Right lobe of liver (tissue), 6 donors: ENCODE measurements around the gene KANK3. TPM values are rescaled to one million over a fixed set of nuclear protein-coding genes. Genes with fewer than 3 reads are reported as not detected.
A peak's percentile ranks its signal among the peaks of the same experiment; 100 is the strongest.

Experiments used
- ATAC-seq, 4 donors: fragments of 200-7000 bp; cut with Tn5 transposase; one replicate each; pipeline ENCODE4 v1.9.1; 2020; ENCODE audit warnings: mild to moderate bottlenecking in 4 of 4, moderate library complexity in 4 of 4
- DNase-seq, 3 donors: peaks; one replicate each; pipeline ENCODE4 v3.0.0-alpha.2; 2020
- H3K27ac ChIP-seq, 3 donors: fragments of 200-600 bp; one replicate each; pipeline ENCODE4 v1.8.0; 2022
- H3K27me3 ChIP-seq, 2 donors: fragments of 200-600 bp; one replicate each; pipeline ENCODE4 v1.8.0; 2022
- H3K36me3 ChIP-seq, 4 donors: fragments of 200-600 bp; sonication (generic) in 1 of 4; one replicate each; pipeline versions ENCODE4 v1.5.1 to v1.8.0; 2017 to 2022; ENCODE audit warnings: control low read depth in 1 of 4
- H3K4me1 ChIP-seq, 4 donors: fragments of 200-600 bp; sonication (generic) in 1 of 4; one replicate each; pipeline versions ENCODE4 v1.5.1 to v1.8.0; 2017 to 2022; ENCODE audit warnings: control low read depth in 1 of 4
- H3K4me3 ChIP-seq, 3 donors: fragments of 200-600 bp; one replicate each; pipeline ENCODE4 v1.8.0; 2022
- H3K9me3 ChIP-seq, 4 donors: fragments of 200-600 bp; sonication (generic) in 1 of 4; one replicate each; pipeline versions ENCODE4 v1.5.1 to v1.8.0; 2017 to 2022; ENCODE audit warnings: control low read depth in 1 of 4
- POLR2A ChIP-seq: fragments of 450-650 bp; IDR thresholded peaks from one replicate; pipeline ENCODE4 v1.6.1; 2017; ENCODE audit warnings: antibody characterized with exemption, mild to moderate bottlenecking
- WGBS: methylation state at CpG from one replicate; pipeline ENCODE4 v1.1.6; 2018; ENCODE audit warnings: low coverage, low lambda C conversion rate; ENCODE audit not compliant: insufficient coverage; ENCODE audit errors: missing lambda C conversion rate; 5-methylcytosine and 5-hydroxymethylcytosine counted together
- intact Hi-C, 2 donors: fragments of 100-400 bp; cut with DNase I; formaldehyde crosslinking; loops; one replicate each; pipeline versions ENCODE4 v1.11.2 to v1.14.1; 2022
- total RNA-seq, 6 experiments: library from RNA; depleted of rRNA in 2 of 6; stranded (reverse); fragments of >200 nt in 2 of 6; fragmentation: NEBNext Ultra II Directional in 3 of 6; extraction: Animal tissue kit (Norgen Biotek cat#: 25700) in 3 of 6; gene quantifications; one replicate each; pipeline versions ENCODE4 v1.1.0 to v1.2.4, GENCODE V29; 2016 to 2023
- TF ChIP-seq, protein P1 (sequence below), 4 donors: fragments of 200-600 bp in 3 of 4; fragments of 450-650 bp in 1 of 4; IDR thresholded peaks; one replicate each; pipeline versions ENCODE4 v1.5.1 to v1.8.0; 2016 to 2022; ENCODE audit warnings: antibody characterized with exemption in 4 of 4, mild to moderate bottlenecking in 2 of 4
- donor health status: DM: no; HTN: yes; CAD: no.
- donor health status: DM: no; HTN: no; CAD: no.
- donor health status: DM: no; HTN: no; CAD: no.
- donor health status: DM: no; HTN: yes; CAD: no.
- donor health status: DM: no; HTN: yes; CAD: no.

Gene KANK3
- total RNA-seq, 6 experiments from 2014 or later = 2.9 to 6.0 (median 4.2) TPM

DNA sequence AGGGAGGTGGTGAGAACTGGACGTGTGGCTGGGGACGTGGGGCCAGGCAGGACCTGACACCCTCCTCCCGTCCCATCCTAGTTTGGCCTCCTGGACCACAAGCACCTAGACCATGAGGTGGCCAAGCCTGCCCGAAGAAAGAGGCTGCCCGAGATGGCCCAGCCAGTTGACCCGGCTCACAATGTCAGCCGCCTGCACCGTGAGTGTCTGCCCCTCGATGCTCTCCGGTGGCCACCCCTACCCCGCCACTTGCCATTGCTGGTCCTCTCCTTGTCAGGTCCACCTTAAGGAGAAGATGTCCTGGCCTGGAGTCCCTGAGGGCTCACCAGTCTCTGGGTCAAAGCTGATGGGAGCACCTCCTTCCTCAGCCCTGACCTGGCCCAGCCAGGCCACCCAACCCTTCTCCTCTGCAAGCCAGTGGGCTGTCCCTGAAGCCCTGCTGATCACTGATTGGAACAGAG is 23.1 kb upstream of the KANK3 start:
- peak overlapping the region; percentile 48 to 90 (median 88) for H3K27ac ChIP-seq
- H3K27me3 ChIP-seq = no peaks in the 10 kb centered on the region
- H3K4me3 ChIP-seq = peak overlapping the region in 2 of 3 donors; percentile 63 to 98
- ATAC-seq (no peak), DNase-seq (peak in 1 of 3 donors; percentile 30)
- peaks cover 0 to 75% (median 26%) of the 10 kb centered on the region in 4 donors for H3K4me1 ChIP-seq
- H3K36me3 ChIP-seq = peaks cover 0 to 3% (median 0%) of the 10 kb centered on the region in 4 donors
- WGBS = 75% methylated on average over 3 of the region's 11 CpGs
- no peaks in the 10 kb centered on the region for H3K9me3 ChIP-seq
- intact Hi-C loops = no loop called here
- TF ChIP-seq POLR2A = no peak
- TF ChIP-seq, protein P1, sequence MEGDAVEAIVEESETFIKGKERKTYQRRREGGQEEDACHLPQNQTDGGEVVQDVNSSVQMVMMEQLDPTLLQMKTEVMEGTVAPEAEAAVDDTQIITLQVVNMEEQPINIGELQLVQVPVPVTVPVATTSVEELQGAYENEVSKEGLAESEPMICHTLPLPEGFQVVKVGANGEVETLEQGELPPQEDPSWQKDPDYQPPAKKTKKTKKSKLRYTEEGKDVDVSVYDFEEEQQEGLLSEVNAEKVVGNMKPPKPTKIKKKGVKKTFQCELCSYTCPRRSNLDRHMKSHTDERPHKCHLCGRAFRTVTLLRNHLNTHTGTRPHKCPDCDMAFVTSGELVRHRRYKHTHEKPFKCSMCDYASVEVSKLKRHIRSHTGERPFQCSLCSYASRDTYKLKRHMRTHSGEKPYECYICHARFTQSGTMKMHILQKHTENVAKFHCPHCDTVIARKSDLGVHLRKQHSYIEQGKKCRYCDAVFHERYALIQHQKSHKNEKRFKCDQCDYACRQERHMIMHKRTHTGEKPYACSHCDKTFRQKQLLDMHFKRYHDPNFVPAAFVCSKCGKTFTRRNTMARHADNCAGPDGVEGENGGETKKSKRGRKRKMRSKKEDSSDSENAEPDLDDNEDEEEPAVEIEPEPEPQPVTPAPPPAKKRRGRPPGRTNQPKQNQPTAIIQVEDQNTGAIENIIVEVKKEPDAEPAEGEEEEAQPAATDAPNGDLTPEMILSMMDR (IDR thresholded peaks at IDR 0.05) = no peak

DNA sequence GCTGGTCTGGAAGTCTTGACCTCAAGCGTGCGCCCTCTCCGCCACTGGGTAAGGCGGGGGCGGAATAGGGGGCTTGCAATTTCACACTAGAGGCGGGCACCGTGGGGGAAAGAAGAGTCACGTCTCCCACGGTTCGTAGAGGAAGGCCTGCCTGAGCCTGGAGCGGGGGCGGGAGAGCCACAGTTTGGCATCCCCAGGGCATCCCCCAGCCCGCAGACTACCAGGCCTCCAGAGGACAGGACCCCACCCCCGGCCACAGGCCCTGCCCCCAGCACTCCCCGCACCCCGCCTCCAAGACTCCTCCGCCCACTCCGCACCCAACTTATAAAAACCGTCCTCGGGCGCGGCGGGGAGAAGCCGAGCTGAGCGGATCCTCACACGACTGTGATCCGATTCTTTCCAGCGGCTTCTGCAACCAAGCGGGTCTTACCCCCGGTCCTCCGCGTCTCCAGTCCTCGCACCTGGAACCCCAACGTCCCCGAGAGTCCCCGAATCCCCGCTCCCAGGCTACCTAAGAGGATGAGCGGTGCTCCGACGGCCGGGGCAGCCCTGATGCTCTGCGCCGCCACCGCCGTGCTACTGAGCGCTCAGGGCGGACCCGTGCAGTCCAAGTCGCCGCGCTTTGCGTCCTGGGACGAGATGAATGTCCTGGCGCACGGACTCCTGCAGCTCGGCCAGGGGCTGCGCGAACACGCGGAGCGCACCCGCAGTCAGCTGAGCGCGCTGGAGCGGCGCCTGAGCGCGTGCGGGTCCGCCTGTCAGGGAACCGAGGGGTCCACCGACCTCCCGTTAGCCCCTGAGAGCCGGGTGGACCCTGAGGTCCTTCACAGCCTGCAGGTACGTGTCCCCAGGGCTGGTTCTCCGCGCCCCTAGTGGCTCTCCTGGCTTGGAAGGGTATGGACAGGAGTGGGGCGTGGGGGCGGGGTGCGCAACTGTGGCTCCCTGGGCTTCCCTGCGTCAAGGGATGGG is 21.0 kb upstream of the KANK3 start, which contains the start of gene ANGPTL4:
Gene ANGPTL4 (plus strand): TSS at position 353 of the 969 bp plus-strand sequence. CDS start 167 bp downstream, at position 520.
- TF ChIP-seq, protein P1 (IDR thresholded peaks at IDR 0.05) = peak in 2 of 4 donors; percentile 13 to 25
- peak; percentile 94 for TF ChIP-seq POLR2A
- Histone ChIP-seq H3K27me3 (no peaks in the 10 kb centered on the region), H3K4me1 (peaks cover 0 to 57% (median 19%) of the 10 kb centered on the region in 4 donors), H3K36me3 (peaks cover 0 to 3% (median 0%) of the 10 kb centered on the region in 4 donors), H3K27ac (peak within 1 kb of the TSS; percentile 83 to 93 (median 90)), H3K4me3 (peak within 1 kb of the TSS; percentile 54 to 98 (median 63)), H3K9me3 (no peaks in the 10 kb centered on the region)
- ATAC-seq = peak; percentile 35 to 76 (median 50)
- peak; percentile 74 to 91 (median 89) for DNase-seq
- 0% methylated on average over 3 of the region's 81 CpGs for WGBS
- intact Hi-C loops = no loop called here

DNA sequence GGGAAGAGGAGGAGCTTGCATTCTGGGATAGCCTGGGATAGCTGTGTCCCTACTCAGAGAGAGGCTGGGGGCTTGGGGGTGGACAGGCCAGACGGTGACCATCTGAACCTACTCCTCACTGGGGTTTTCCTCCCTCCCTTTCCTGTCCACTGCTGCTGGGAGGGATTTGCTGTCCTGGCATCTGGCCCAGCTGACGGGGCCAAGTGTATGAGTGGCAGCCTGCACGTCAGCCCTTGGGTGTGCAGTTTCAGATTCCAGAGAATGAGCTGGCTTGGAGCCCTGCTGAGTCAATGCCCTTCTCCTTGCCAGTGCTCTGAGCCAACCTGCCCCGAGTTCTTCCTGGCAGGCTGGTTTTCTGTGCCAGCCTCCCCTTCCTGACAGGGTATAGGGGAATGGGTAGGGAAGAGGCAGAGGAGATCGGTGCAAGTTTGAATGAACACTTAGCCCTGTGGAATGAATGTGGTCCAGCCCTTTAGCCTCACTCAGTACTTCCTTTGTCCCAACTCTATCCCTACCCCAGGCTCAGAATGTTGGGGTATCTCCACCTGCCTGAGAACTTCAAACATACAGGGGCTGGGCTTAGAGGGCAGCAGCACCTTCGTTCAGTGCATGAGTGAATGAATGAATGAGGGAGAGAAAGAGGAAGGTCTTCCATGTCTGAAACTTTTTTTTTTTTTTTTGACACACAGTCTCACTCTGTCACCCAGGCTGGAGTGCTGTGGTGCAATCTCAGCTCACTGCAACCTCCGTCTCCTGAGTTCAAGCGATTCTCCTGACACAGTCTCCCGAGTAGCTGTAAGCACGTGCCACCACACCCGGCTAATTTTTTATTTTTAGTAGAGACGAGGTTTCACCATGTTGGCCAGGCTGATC is 19.1 kb upstream of the KANK3 start:
- Histone ChIP-seq H3K9me3 (no peaks in the 10 kb centered on the region), H3K4me1 (peaks cover 0 to 50% (median 17%) of the 10 kb centered on the region in 4 donors), H3K4me3 (peak overlapping the region in 1 of 3 donors; percentile 9), H3K27me3 (no peaks in the 10 kb centered on the region), H3K27ac (peak overlapping the region; percentile 83 to 93 (median 90)), H3K36me3 (no peaks in the 10 kb centered on the region)
- peak; percentile 95 to 99 (median 97) for DNase-seq
- peak; percentile 63 to 75 (median 74) for ATAC-seq
- 8% methylated on average over 10 of the region's 12 CpGs for WGBS
- intact Hi-C loops = no loop called here
- TF ChIP-seq, protein P1 (IDR thresholded peaks at IDR 0.05) = no peak
- TF ChIP-seq POLR2A = peak; percentile 46

DNA sequence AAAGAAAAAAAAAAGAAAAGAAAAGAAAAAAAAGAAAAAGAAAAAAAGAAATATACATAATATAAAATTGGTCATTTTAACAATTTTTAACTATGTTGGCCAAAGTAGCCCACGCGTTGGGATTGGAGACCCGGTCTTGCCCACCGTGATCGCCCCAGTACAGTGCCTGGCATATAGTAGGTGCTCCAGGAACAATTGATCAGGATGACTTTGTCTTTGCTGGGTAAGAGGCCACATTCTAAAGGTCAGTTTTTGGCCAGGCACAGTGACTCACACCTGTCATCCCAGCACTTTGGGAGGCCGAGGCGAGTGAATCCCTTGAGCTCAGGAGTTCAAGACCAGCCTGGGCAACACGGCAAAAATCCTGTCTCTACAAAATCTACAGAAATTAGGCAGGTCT is 17.1 kb upstream of the KANK3 start:
- peaks cover 0 to 58% (median 20%) of the 10 kb centered on the region in 4 donors for H3K4me1 ChIP-seq
- H3K36me3 ChIP-seq = no peaks in the 10 kb centered on the region
- peak in 1 of 4 donors; percentile 4 for ATAC-seq
- no peaks in the 10 kb centered on the region for H3K27me3 ChIP-seq
- peak overlapping the region in 2 of 3 donors; percentile 90 to 93 for H3K27ac ChIP-seq
- no peaks in the 10 kb centered on the region for H3K9me3 ChIP-seq
- DNase-seq = peak in 1 of 3 donors; percentile 43
- no peak overlapping the region for H3K4me3 ChIP-seq
- TF ChIP-seq, protein P1 (IDR thresholded peaks at IDR 0.05) = no peak
- TF ChIP-seq POLR2A = no peak
- 43% methylated on average over 8 of the region's 8 CpGs for WGBS
- intact Hi-C loops = no loop called here
